OCI-LY7 (cell line): ENCODE results near the gene CKS2. TPM values are rescaled to one million over a fixed set of nuclear protein-coding genes. Genes with fewer than 3 reads are reported as not detected.

ENCODE experiments used
- BruUV-seq: library from RNA; stranded (reverse); fragments of 400-500 nt; replicated peaks from 2 replicates; lab custom pipeline; 2021; lab: Mats Ljungman, UMichigan
- CTCF ChIA-PET: fragments of 300-600 bp; sonication (Branson Sonifier 250); formaldehyde crosslinking; loops from one replicate; lab custom pipeline; 2022; ENCODE audit warnings: antibody characterized with exemption; ENCODE audit not compliant: unreplicated experiment; lab: Charles Lee
- POLR2A ChIA-PET: fragments of 300-600 bp; sonication (Branson Sonifier 250); formaldehyde crosslinking; loops from one replicate; lab custom pipeline; 2022; ENCODE audit warnings: antibody characterized with exemption; lab: Charles Lee
- DNase-seq: peaks from one replicate; pipeline ENCODE4 v3.0.0-alpha.2; 2015; ENCODE audit warnings: low spot score
- H2AFZ ChIP-seq: fragments of 200-600 bp; sonication (generic), shearing (Covaris generic); 2 replicates; pipeline ENCODE4 v1.6.1; 2014; ENCODE audit warnings: mild to moderate bottlenecking, antibody characterized with exemption, low read length, moderate library complexity
- H3K27ac ChIP-seq: fragments of 200-600 bp; sonication (generic); 2 replicates; pipeline ENCODE4 v1.5.1; 2014; ENCODE audit warnings: mixed run types, low read depth, mild to moderate bottlenecking, moderate library complexity, low read length, inconsistent platforms; ENCODE audit not compliant: poor library complexity, severe bottlenecking
- H3K36me3 ChIP-seq: fragments of 200-600 bp; sonication (generic); 2 replicates; pipeline ENCODE4 v1.6.1; 2014; ENCODE audit warnings: mild to moderate bottlenecking, antibody characterized with exemption, low read length, moderate library complexity, mixed read lengths; ENCODE audit not compliant: insufficient read depth
- H3K4me1 ChIP-seq: fragments of 200-600 bp; sonication (generic); 2 replicates; pipeline ENCODE4 v1.5.1; 2014; ENCODE audit warnings: mild to moderate bottlenecking, low read length; ENCODE audit not compliant: insufficient read depth, poor library complexity, severe bottlenecking
- H3K4me2 ChIP-seq: fragments of 200-600 bp; sonication (generic); 2 replicates; pipeline ENCODE4 v1.6.1; 2014; ENCODE audit warnings: mild to moderate bottlenecking, low read length
- H3K4me3 ChIP-seq: fragments of 200-600 bp; sonication (generic); 2 replicates; pipeline ENCODE4 v1.5.1; 2014; ENCODE audit warnings: mild to moderate bottlenecking, low read depth, low read length; ENCODE audit not compliant: poor library complexity, severe bottlenecking
- H3K79me2 ChIP-seq: fragments of 200-600 bp; sonication (generic); 2 replicates; pipeline ENCODE4 v1.6.1; 2016; ENCODE audit warnings: low read depth, mild to moderate bottlenecking, low read length, moderate library complexity, mixed read lengths; ENCODE audit not compliant: insufficient read depth
- H3K9me2 ChIP-seq: fragments of 200-600 bp; sonication (generic); 2 replicates; pipeline ENCODE4 v1.6.1; 2016; ENCODE audit warnings: mild to moderate bottlenecking, low read length, mixed read lengths; ENCODE audit not compliant: insufficient read depth
- H3K9me3 ChIP-seq: fragments of 200-600 bp; sonication (generic); 2 replicates; pipeline ENCODE4 v1.6.1; 2014; ENCODE audit warnings: mild to moderate bottlenecking, mixed run types, low read length, mixed read lengths
- H4K20me1 ChIP-seq: fragments of 200-600 bp; sonication (generic); 2 replicates; pipeline ENCODE4 v1.6.1; 2014; ENCODE audit warnings: mild to moderate bottlenecking, antibody characterized with exemption, low read length, moderate library complexity, mixed read lengths; ENCODE audit not compliant: insufficient read depth
- EZH2phosphoT487 ChIP-seq: fragments of 200-600 bp; sonication (generic); IDR thresholded peaks from 2 replicates; pipeline ENCODE4 v1.6.1; 2018; ENCODE audit warnings: low read depth, borderline replicate concordance, mild to moderate bottlenecking, mixed run types, antibody characterized with exemption, low read length, moderate library complexity, mixed read lengths
- intact Hi-C: fragments of 100-400 bp; cut with micrococcal nuclease; formaldehyde crosslinking; loops from one replicate; pipeline ENCODE4 v1.10.0; 2022; ENCODE audit not compliant: unreplicated experiment
- total RNA-seq, 2 experiments: library from RNA; depleted of rRNA in 1 of 2; stranded (reverse); fragments of >200 nt in 1 of 2; shearing (Covaris generic) in 1 of 2; gene quantifications; 2 replicates each; pipeline ENCODE4 v1.2.3, GENCODE V29; 2014 to 2022
- TF ChIP-seq, protein P1 (sequence below): fragments of 200-600 bp; sonication (generic); conservative IDR thresholded peaks from 2 replicates; pipeline ENCODE4 v1.5.1; 2014; ENCODE audit warnings: mild to moderate bottlenecking, antibody characterized with exemption, low read length, moderate library complexity, mixed read lengths

Gene CKS2
- total RNA-seq, 2 experiments from 2014 or later, result 285 to 299 TPM

DNA sequence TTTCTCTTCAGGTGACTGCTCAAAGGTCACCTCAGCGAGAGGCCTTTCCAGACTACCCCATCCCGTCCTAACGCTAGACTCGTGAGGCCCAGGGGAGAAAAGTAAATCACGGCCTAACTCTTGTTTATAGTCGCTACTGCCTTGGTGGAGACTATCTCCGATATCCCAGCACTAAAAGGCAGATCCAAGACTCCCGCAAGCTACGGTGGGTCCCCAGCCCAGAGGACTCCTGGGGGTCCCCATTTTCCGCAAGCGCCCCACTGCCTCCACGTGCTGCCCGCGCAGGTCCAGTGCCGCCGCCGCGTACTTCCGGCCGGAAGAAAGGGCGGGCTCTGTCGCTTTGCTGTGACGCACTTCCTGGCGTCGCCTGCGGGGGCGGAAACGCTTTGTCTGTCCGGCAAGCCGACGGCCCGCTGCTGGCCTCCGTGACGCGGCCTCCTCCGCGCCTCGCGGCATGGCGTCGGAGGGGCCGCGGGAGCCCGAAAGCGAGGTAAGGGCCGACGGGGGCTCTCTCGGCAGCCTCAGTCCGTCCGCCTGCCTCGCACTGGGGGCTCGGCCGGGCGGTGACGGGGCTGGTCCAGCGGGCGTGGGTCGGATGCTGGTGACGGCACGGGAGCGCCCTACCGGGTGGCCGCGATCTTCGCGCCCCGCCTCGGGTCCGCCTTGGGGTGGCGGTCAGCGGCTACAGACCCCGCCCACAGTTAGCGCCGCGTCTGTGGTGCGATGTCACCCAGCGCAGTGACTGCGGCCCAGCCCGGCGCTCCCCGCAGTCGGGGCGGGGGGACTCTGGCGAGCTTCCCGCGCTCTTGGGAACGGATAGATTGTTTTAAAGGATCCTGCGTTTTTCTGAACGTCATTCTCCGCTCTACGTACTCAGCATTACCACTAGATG is 7.4 kb downstream of the CKS2 start, which contains the start of gene SECISBP2:
SECISBP2 (plus strand) TSS at position 378 of the 892 bp plus-strand sequence; CDS start at position 455, 77 bp downstream.
- Histone ChIP-seq H3K4me1 (peaks cover 63% of the 10 kb centered on the region), H3K4me3 (peak within 1 kb of the TSS; percentile 77), H3K9me3 (no peaks in the 10 kb centered on the region), H3K36me3 (peaks cover 82% of the 10 kb centered on the region), H4K20me1 (peaks cover 28% of the 10 kb centered on the region), H3K27ac (peak within 1 kb of the TSS; percentile 88), H3K4me2 (peak within 1 kb of the TSS; percentile 81), H2AFZ (peak within 1 kb of the TSS; percentile 18; the same call in 1 of the 2 replicates), H3K9me2 (no peaks in the 10 kb centered on the region), H3K79me2 (peaks cover 85% of the 10 kb centered on the region)
- TF ChIP-seq, protein P1, sequence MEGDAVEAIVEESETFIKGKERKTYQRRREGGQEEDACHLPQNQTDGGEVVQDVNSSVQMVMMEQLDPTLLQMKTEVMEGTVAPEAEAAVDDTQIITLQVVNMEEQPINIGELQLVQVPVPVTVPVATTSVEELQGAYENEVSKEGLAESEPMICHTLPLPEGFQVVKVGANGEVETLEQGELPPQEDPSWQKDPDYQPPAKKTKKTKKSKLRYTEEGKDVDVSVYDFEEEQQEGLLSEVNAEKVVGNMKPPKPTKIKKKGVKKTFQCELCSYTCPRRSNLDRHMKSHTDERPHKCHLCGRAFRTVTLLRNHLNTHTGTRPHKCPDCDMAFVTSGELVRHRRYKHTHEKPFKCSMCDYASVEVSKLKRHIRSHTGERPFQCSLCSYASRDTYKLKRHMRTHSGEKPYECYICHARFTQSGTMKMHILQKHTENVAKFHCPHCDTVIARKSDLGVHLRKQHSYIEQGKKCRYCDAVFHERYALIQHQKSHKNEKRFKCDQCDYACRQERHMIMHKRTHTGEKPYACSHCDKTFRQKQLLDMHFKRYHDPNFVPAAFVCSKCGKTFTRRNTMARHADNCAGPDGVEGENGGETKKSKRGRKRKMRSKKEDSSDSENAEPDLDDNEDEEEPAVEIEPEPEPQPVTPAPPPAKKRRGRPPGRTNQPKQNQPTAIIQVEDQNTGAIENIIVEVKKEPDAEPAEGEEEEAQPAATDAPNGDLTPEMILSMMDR, result no peak
- no peak for TF ChIP-seq EZH2phosphoT487
- ChIA-PET CTCF (no interaction called here), POLR2A (interaction anchor here (0.6 kb wide), 1 partner anchor 13 kb away, joined by 3 read pairs; no protein-coding TSS in a partner anchor)
- no TSS peak for BruUV-seq
- intact Hi-C loops, result loop anchor here (1.0 to 10.0 kb wide), 5 partner anchors 8 to 1486 kb away; partner anchors contain the start of genes SEMA4D and SYK
- DNase-seq, result peak; percentile 95

DNA sequence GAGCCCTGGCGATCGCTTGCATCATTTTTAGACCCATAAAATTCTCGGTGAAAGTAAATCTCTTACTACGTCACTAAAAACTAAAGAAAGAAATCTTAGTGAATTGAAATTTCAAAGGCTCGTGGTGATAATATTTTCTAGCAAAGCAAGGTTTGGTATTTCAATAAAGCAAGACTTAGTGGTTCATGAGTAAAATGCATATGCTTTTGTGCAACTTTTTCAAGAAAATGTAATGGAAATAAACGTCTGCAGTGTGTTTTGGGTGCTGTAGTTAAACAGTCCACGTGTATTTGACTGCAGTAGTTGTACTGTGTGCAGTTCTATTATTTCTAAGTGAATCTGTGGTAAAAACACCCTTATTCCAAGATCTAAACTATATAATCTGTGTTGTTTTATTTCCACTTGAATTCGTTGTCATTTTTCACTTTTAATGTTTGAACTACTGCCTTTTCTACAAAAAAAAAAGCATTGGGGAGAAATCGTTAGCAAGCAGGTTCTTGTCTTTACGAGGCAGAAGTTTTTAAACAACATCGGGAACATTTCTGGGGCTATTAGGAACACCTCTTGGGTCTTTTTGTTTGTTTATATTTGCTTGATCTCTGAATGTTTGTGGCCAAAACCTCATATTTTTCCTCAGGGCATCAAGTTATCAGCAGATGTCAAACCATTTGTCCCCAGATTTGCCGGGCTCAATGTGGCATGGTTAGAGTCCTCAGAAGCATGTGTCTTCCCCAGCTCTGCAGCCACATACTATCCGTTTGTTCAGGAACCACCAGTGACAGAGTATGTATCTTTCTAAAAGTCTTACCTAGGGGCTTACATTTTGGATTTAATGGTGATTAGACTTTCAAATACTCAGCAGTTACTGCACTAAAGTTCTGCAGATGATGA is 8.3 kb downstream of the CKS2 start:
- Histone ChIP-seq H3K4me3 (peak overlapping the region; percentile 77), H3K9me2 (no peaks in the 10 kb centered on the region), H2AFZ (peak overlapping the region; percentile 18; the same call in 1 of the 2 replicates), H3K4me1 (peaks cover 55% of the 10 kb centered on the region), H3K9me3 (no peaks in the 10 kb centered on the region), H4K20me1 (peaks cover 19% of the 10 kb centered on the region; the same call in 1 of the 2 replicates), H3K27ac (peak overlapping the region; percentile 88), H3K79me2 (peaks cover 77% of the 10 kb centered on the region), H3K4me2 (peak overlapping the region; percentile 81), H3K36me3 (peaks cover 82% of the 10 kb centered on the region)
- intact Hi-C loops, result loop anchor here (2.0 to 10.0 kb wide), 3 partner anchors 110 to 1486 kb away; partner anchors contain the start of genes SEMA4D and SYK
- DNase-seq, result peak; percentile 30
- no TSS peak for BruUV-seq
- POLR2A ChIA-PET, result interaction anchor here (0.6 to 1.9 kb wide), 4 partner anchors 12 to 821 kb away, joined by 3 to 6 read pairs (median 4); no protein-coding TSS in a partner anchor
- no peak for TF ChIP-seq EZH2phosphoT487
- TF ChIP-seq, protein P1, result peak; percentile 92
- CTCF ChIA-PET, result interaction anchor here (0.6 kb wide), 1 partner anchor 61 kb away, joined by 8 read pairs; no protein-coding TSS in a partner anchor
